IMR-90 (cell line): ENCODE measurements around the gene ZNF695. TPM values are rescaled to one million over a fixed set of nuclear protein-coding genes. Genes with fewer than 3 reads are reported as not detected.

Experiments used
- ATAC-seq: fragments of 200-7000 bp; cut with Tn5 transposase; 2 replicates; pipeline ENCODE4 v1.9.1; 2020; ENCODE audit warnings: low read depth, mild to moderate bottlenecking, moderate library complexity
- BruUV-seq: library from RNA; stranded (reverse); fragments of 400-500 nt; replicated peaks from 2 replicates; lab custom pipeline; 2021; lab: Mats Ljungman, UMichigan
- CTCF ChIA-PET: fragments of 300-600 bp; formaldehyde crosslinking; extraction: SDS; loops from one replicate; lab custom pipeline; 2021; ENCODE audit warnings: antibody characterized with exemption; lab: Yijun Ruan, JAX
- POLR2A ChIA-PET: fragments of 300-600 bp; sonication (Branson Sonifier 250); formaldehyde crosslinking; loops from one replicate; lab custom pipeline; 2022; ENCODE audit warnings: antibody characterized with exemption; ENCODE audit not compliant: unreplicated experiment; lab: Charles Lee
- DNase-seq: peaks from one replicate; pipeline ENCODE4 v3.0.0; 2013
- H2AFZ ChIP-seq: replicated peaks from 2 replicates; pipeline ENCODE3; 2013; ENCODE audit warnings: low read length, mild to moderate bottlenecking; ENCODE audit not compliant: poor library complexity
- H2AK5ac ChIP-seq: 2 replicates; pipeline ENCODE4 v1.6.1; 2013; ENCODE audit warnings: low read depth, low read length, inconsistent platforms
- H2AK9ac ChIP-seq: replicated peaks from 2 replicates; pipeline ENCODE3; 2013; ENCODE audit warnings: mild to moderate bottlenecking, low read depth, low read length, moderate library complexity; ENCODE audit not compliant: poor library complexity
- H2BK120ac ChIP-seq: 2 replicates; pipeline ENCODE4 v1.6.1; 2013; ENCODE audit warnings: low read depth, low read length, inconsistent platforms
- H2BK15ac ChIP-seq: 3 replicates; pipeline ENCODE4 v1.6.1; 2013; ENCODE audit warnings: low read depth, low read length, inconsistent platforms
- H2BK20ac ChIP-seq: 2 replicates; pipeline ENCODE4 v1.6.1; 2013; ENCODE audit warnings: low read depth, mild to moderate bottlenecking, inconsistent platforms, low read length, moderate library complexity
- H2BK5ac ChIP-seq: 2 replicates; pipeline ENCODE4 v1.6.1; 2013; ENCODE audit warnings: mild to moderate bottlenecking, low read depth, low read length, inconsistent platforms; ENCODE audit not compliant: poor library complexity, severe bottlenecking
- H3K14ac ChIP-seq: replicated peaks from 2 replicates; pipeline ENCODE4 v1.6.1; 2013; ENCODE audit warnings: low read depth, low read length, inconsistent platforms
- H3K18ac ChIP-seq: 2 replicates; pipeline ENCODE4 v1.6.1; 2013; ENCODE audit warnings: low read depth, low read length, control low read depth
- H3K23ac ChIP-seq: 2 replicates; pipeline ENCODE4 v1.6.1; 2013; ENCODE audit warnings: low read depth, low read length, inconsistent platforms
- H3K27ac ChIP-seq: 2 replicates; pipeline ENCODE4 v1.5.1; 2013; ENCODE audit warnings: mild to moderate bottlenecking, control low read depth, low read length; ENCODE audit not compliant: insufficient read depth
- H3K27me3 ChIP-seq: 2 replicates; pipeline ENCODE4 v1.6.1; 2013; ENCODE audit warnings: low read length; ENCODE audit not compliant: control insufficient read depth, insufficient read depth
- H3K36me3 ChIP-seq: 2 replicates; pipeline ENCODE4 v1.6.1; 2013; ENCODE audit warnings: low read length, mixed read lengths; ENCODE audit not compliant: control insufficient read depth, insufficient read depth
- H3K4ac ChIP-seq: 2 replicates; pipeline ENCODE4 v1.6.1; 2013; ENCODE audit warnings: low read depth, low read length, inconsistent platforms
- H3K4me1 ChIP-seq: 2 replicates; pipeline ENCODE4 v1.6.1; 2013; ENCODE audit warnings: low read length, mixed read lengths; ENCODE audit not compliant: control insufficient read depth, insufficient read depth
- H3K4me2 ChIP-seq: 2 replicates; pipeline ENCODE4 v1.6.1; 2013; ENCODE audit warnings: low read depth, mild to moderate bottlenecking, control low read depth, low read length, moderate library complexity
- H3K4me3 ChIP-seq: 2 replicates; pipeline ENCODE4 v1.5.1; 2013; ENCODE audit warnings: low read depth, mild to moderate bottlenecking, control low read depth, low read length, moderate library complexity; ENCODE audit not compliant: insufficient read depth
- H3K56ac ChIP-seq: 2 replicates; pipeline ENCODE4 v1.6.1; 2013; ENCODE audit warnings: low read length, inconsistent platforms; ENCODE audit not compliant: insufficient read depth; ENCODE audit errors: extremely low read depth
- H3K79me1 ChIP-seq, 2 experiments: 2 replicates each; pipeline ENCODE4 v1.6.1; 2013; ENCODE audit warnings: low read length in 2 of 2, inconsistent platforms in 1 of 2, low read depth in 1 of 2
- H3K9ac ChIP-seq: 2 replicates; pipeline ENCODE4 v1.6.1; 2013; ENCODE audit warnings: low read depth, low read length, control low read depth
- H3K9me1 ChIP-seq: 2 replicates; pipeline ENCODE4 v1.6.1; 2013; ENCODE audit warnings: low read length, inconsistent platforms; ENCODE audit not compliant: insufficient read depth
- H3K9me3 ChIP-seq: 2 replicates; pipeline ENCODE4 v1.6.1; 2013; ENCODE audit warnings: low read length; ENCODE audit not compliant: control insufficient read depth, insufficient read depth
- H4K20me1 ChIP-seq: 2 replicates; pipeline ENCODE4 v1.6.1; 2013; ENCODE audit warnings: low read length, inconsistent platforms; ENCODE audit not compliant: insufficient read depth
- H4K5ac ChIP-seq: 2 replicates; pipeline ENCODE4 v1.6.1; 2013; ENCODE audit warnings: mild to moderate bottlenecking, low read depth, low read length, control low read depth
- H4K8ac ChIP-seq, 2 experiments: 2 replicates each; pipeline ENCODE4 v1.6.1; 2013; ENCODE audit warnings: low read depth in 2 of 2, low read length in 2 of 2, control low read depth in 1 of 2, inconsistent platforms in 1 of 2
- H4K91ac ChIP-seq: 2 replicates; pipeline ENCODE4 v1.6.1; 2013; ENCODE audit warnings: low read depth, low read length, inconsistent platforms; ENCODE audit not compliant: insufficient read depth
- BHLHE40 ChIP-seq: fragments of 150-350 bp; IDR thresholded peaks from 2 replicates; pipeline ENCODE4 v1.6.1; 2016; ENCODE audit warnings: mild to moderate bottlenecking, low read depth, low read length
- CEBPB ChIP-seq: IDR thresholded peaks from 2 replicates; pipeline ENCODE4 v1.6.1; 2012; ENCODE audit warnings: low read depth, low read length, improper control_type of control experiment
- CHD1 ChIP-seq: IDR thresholded peaks from 2 replicates; pipeline ENCODE4 v1.6.1; 2012; ENCODE audit warnings: low read depth, low read length, improper control_type of control experiment
- FOS ChIP-seq: fragments of 150-350 bp; IDR thresholded peaks from 2 replicates; pipeline ENCODE4 v1.6.1; 2016; ENCODE audit warnings: low read depth, low read length
- MAFK ChIP-seq: IDR thresholded peaks from 2 replicates; pipeline ENCODE4 v1.6.1; 2012; ENCODE audit warnings: low read depth, low read length, improper control_type of control experiment
- MAZ ChIP-seq: IDR thresholded peaks from 2 replicates; pipeline ENCODE4 v1.6.1; 2012; ENCODE audit warnings: low read depth, mild to moderate bottlenecking, low read length, improper control_type of control experiment, moderate library complexity, borderline replicate concordance
- MXI1 ChIP-seq: IDR thresholded peaks from 2 replicates; pipeline ENCODE4 v1.6.1; 2012; ENCODE audit warnings: low read depth, mild to moderate bottlenecking, low read length, moderate library complexity, borderline replicate concordance
- NFE2L2 ChIP-seq: fragments of 150-350 bp; IDR thresholded peaks from 2 replicates; pipeline ENCODE4 v1.6.1; 2016; ENCODE audit warnings: low read depth, mild to moderate bottlenecking, low read length
- POLR2A ChIP-seq: IDR thresholded peaks from 2 replicates; pipeline ENCODE4 v1.6.1; 2012; ENCODE audit warnings: mild to moderate bottlenecking, low read depth, low read length
- RAD21 ChIP-seq: IDR thresholded peaks from 2 replicates; pipeline ENCODE4 v1.6.1; 2012; ENCODE audit warnings: low read length, improper control_type of control experiment
- RFX5 ChIP-seq: IDR thresholded peaks from 2 replicates; pipeline ENCODE4 v1.8.0; 2012; ENCODE audit warnings: low read depth, mild to moderate bottlenecking, low read length, moderate library complexity
- SMC3 ChIP-seq: fragments of 150-350 bp; IDR thresholded peaks from 2 replicates; pipeline ENCODE4 v1.6.1; 2016; ENCODE audit warnings: low read depth, mild to moderate bottlenecking, antibody characterized with exemption, low read length, moderate library complexity
- USF2 ChIP-seq: fragments of 150-350 bp; IDR thresholded peaks from 2 replicates; pipeline ENCODE4 v1.6.1; 2017; ENCODE audit warnings: mild to moderate bottlenecking, antibody characterized with exemption, low read length, low read depth
- WGBS, 2 experiments: methylation state at CpG; one replicate each; pipeline versions ENCODE4 v1.1.5 to v1.1.7; 2013; ENCODE audit warnings: missing lambda C conversion rate in 2 of 2; ENCODE audit not compliant: insufficient read length in 1 of 2; ENCODE audit errors: extremely low coverage in 2 of 2; 5-methylcytosine and 5-hydroxymethylcytosine counted together
- dilution Hi-C: fragments of 300-500 bp; cut with HindIII; formaldehyde crosslinking; loops from one replicate; pipeline ENCODE4 v1.14.3; 2018; ENCODE audit warnings: low sequenced_read_pairs; ENCODE audit not compliant: unreplicated experiment
- in situ Hi-C: fragments of 300-500 bp; cut with MboI; formaldehyde crosslinking; loops from 3 replicates; pipeline ENCODE4 v1.14.3; 2019; ENCODE audit warnings: low sequenced_read_pairs, inconsistent platforms, mixed read lengths
- intact Hi-C: fragments of 100-400 bp; cut with micrococcal nuclease; formaldehyde crosslinking; loops from 2 replicates; pipeline ENCODE4 v1.10.0; 2022
- polyA plus RNA-seq, 3 experiments: library from polyadenylated mRNA; depleted of rRNA; stranded (reverse); fragments of >200 nt; gene quantifications; 2 replicates each; pipeline ENCODE4 v1.2.3, GENCODE V29; 2012; ENCODE audit warnings: low replicate concordance in 1 of 3
- total RNA-seq: library from RNA; depleted of rRNA; stranded (reverse); fragments of >200 nt; gene quantifications from 2 replicates; pipeline ENCODE4 v1.2.3, GENCODE V29; 2012

ZNF695 gene
- total and polyA plus RNA-seq, 2 of the 4 experiments (the other 2 are of a cell fraction) = 0.54 to 0.75 TPM

- DNase-seq (no peak), ATAC-seq (no peak)
- Histone ChIP-seq H3K79me1 (no peaks in the 10 kb centered on the region), H2AK5ac (no peak overlapping the region), H3K23ac (no peak overlapping the region), H2BK20ac (no peak overlapping the region), H3K9me1 (no peaks in the 10 kb centered on the region), H2AFZ (no peak overlapping the region), H4K91ac (no peak overlapping the region), H4K5ac (no peak overlapping the region), H3K9ac (no peak overlapping the region), H2BK5ac (no peak overlapping the region), H3K4me3 (no peak overlapping the region), H3K4me2 (no peak overlapping the region), H3K27me3 (no peaks in the 10 kb centered on the region), H3K14ac (no peak overlapping the region), H2AK9ac (no peak overlapping the region), H2BK15ac (no peak overlapping the region), H2BK120ac (no peak overlapping the region), H4K20me1 (no peaks in the 10 kb centered on the region), H3K18ac (no peak overlapping the region), H3K4me1 (no peaks in the 10 kb centered on the region), H3K56ac (no peak overlapping the region), H3K9me3 (peaks cover 3% of the 10 kb centered on the region; the same call in 1 of the 2 replicates), H3K36me3 (no peaks in the 10 kb centered on the region), H4K8ac (no peak overlapping the region), H3K4ac (no peak overlapping the region), H3K27ac (no peak overlapping the region)
- TF ChIP-seq SMC3 = no peak
- TF ChIP-seq RAD21 = no peak
- TF ChIP-seq POLR2A = no peak
- no peak for TF ChIP-seq FOS
- TF ChIP-seq BHLHE40 = no peak
- no peak for TF ChIP-seq CHD1
- no peak for TF ChIP-seq MAFK
- TF ChIP-seq USF2 = no peak
- TF ChIP-seq MAZ = no peak
- TF ChIP-seq RFX5 = no peak
- no peak for TF ChIP-seq MXI1
- TF ChIP-seq CEBPB = no peak
- TF ChIP-seq NFE2L2 = no peak
- no CpG with 5 or more reads among the region's 1 CpG for WGBS, 2 experiments
- ChIA-PET POLR2A (no interaction called here), CTCF (interaction anchor here (0.8 to 0.9 kb wide), 2 partner anchors 10 to 16 kb away, joined by 3 to 6 read pairs; no protein-coding TSS in a partner anchor)
- BruUV-seq = no TSS peak
- intact Hi-C loops (no loop called here), in situ Hi-C loops (no loop called here), dilution Hi-C loops (no loop called here)
These were observed 47.7 kb downstream of the ZNF695 start for GRCh38 chr1:246959944-246960693.
